Stomach (tissue), 9 donors: Measurements from ENCODE around the gene RIPOR1. TPM values are rescaled to one million over a fixed set of nuclear protein-coding genes. Genes with fewer than 3 reads are reported as not detected.
A peak's percentile ranks its signal among the peaks of the same experiment; 100 is the strongest.
"Not testable (repeated sequence)": the region's sequence is repeated elsewhere in the genome, so short reads cannot be mapped to it uniquely, and the experiment has no call there.

ENCODE experiments used
- DNase-seq, 2 donors: peaks; one replicate each; pipeline versions ENCODE4 v3.0.0 to v3.0.0-alpha.2; 2013 to 2019
- H3K27ac ChIP-seq, 5 donors: fragments of 200-600 bp in 4 of 5; sonication (generic) in 4 of 5; one replicate each; pipeline ENCODE4 v1.5.1; 2013 to 2019; ENCODE audit warnings: mild to moderate bottlenecking in 1 of 5, moderate library complexity in 1 of 5
- H3K27me3 ChIP-seq, 3 donors: fragments of 200-600 bp; sonication (generic); one replicate each; pipeline ENCODE4 v1.5.1; 2017 to 2019; ENCODE audit warnings: mixed run types in 1 of 3
- H3K36me3 ChIP-seq, 4 donors: fragments of 200-600 bp; sonication (generic); 1 replicate in 3 of 4; 2 replicates in 1 of 4; pipeline ENCODE4 v1.5.1; 2016 to 2019
- H3K4me1 ChIP-seq, 4 donors: fragments of 200-600 bp; sonication (generic); one replicate each; pipeline ENCODE4 v1.5.1; 2016 to 2019
- H3K4me3 ChIP-seq, 4 donors: fragments of 200-600 bp; sonication (generic) in 3 of 4; one replicate each; pipeline ENCODE4 v1.5.1; 2016 to 2019; ENCODE audit warnings: mild to moderate bottlenecking in 1 of 4
- H3K9me3 ChIP-seq, 4 donors: fragments of 200-600 bp; sonication (generic); one replicate each; pipeline ENCODE4 v1.5.1; 2016 to 2019
- EP300 ChIP-seq: sonication (generic); formaldehyde crosslinking; IDR thresholded peaks from one replicate; pipeline ENCODE4 v1.6.1; 2017; ENCODE audit warnings: antibody characterized with exemption
- POLR2A ChIP-seq, 4 donors: fragments of 450-650 bp; IDR thresholded peaks; one replicate each; pipeline ENCODE4 v1.6.1; 2016; ENCODE audit warnings: antibody characterized with exemption in 4 of 4, control low read depth in 2 of 4, mild to moderate bottlenecking in 1 of 4, moderate library complexity in 1 of 4
- POLR2AphosphoS5 ChIP-seq, 3 donors: sonication (generic); formaldehyde crosslinking; IDR thresholded peaks; one replicate each; pipeline ENCODE4 v1.6.1; 2016; ENCODE audit warnings: antibody characterized with exemption in 3 of 3
- WGBS, 5 donors: extraction: QIAGEN DNeasy Blood & Tissue Kit in 3 of 5; methylation state at CpG; one replicate each; pipeline versions ENCODE4 v1.1.5 to v1.1.7; 2013 to 2018; 5-methylcytosine and 5-hydroxymethylcytosine counted together
- intact Hi-C: fragments of 100-400 bp; cut with DNase I; formaldehyde crosslinking; loops from one replicate; pipeline ENCODE4 v1.15.1; 2023; ENCODE audit warnings: low total_unique reads
- polyA plus RNA-seq, 3 donors: library from polyadenylated mRNA; stranded (reverse); fragments of 200-250 nt; gene quantifications; one replicate each; pipeline ENCODE4 v1.2.3, GENCODE V29; 2013
- total RNA-seq, 5 donors: library from RNA; depleted of rRNA; stranded (reverse); fragments of >200 nt; gene quantifications; one replicate each; pipeline versions ENCODE4 v1.1.0 to v1.2.3, GENCODE V29; 2014 to 2016
- TF ChIP-seq, protein P1 (sequence below), 7 experiments: fragments of 450-650 bp in 4 of 7; fragments of 200-600 bp in 3 of 7; sonication (generic) in 3 of 7; IDR thresholded peaks; one replicate each; pipeline ENCODE4 v1.5.1; 2016 to 2019; ENCODE audit warnings: antibody characterized with exemption in 7 of 7, control low read depth in 2 of 7, mild to moderate bottlenecking in 1 of 7
- donor health status: healthy with polysubstance abuse.
- donor health status: Bipolar disorder and iron deficiency.
- donor health status: healthy.

The RIPOR1 gene
- total and polyA plus RNA-seq, 8 donors, result 17.2 to 159 (median 27.4) TPM

DNA sequence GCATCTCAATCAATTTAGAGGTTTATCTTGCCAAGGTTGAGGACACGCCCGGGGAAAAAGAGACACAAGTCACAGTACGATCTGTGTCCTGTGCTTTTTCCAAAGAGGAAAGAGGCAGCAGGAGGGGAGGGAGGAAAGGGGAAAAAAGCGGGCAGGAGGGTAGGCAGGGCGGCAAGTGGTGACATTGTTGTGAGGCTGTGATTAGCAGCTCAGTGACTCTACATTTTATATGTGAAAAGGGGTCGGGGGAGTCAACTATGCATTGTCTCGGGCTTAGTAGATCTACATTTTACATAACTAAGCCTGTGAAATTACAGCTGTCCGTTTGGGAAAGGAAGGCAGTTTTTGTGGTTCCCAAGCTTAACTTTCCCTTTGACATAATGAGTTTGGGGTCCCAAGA is 22.2 kb upstream of the RIPOR1 start:
- WGBS, 5 donors, result 56 to 72% (median 67%) methylated on average over 8 of the region's 8 CpGs
- intact Hi-C loops, result no loop called here
- H3K27ac ChIP-seq, result no peak overlapping the region
- DNase-seq, result no peak
- H3K4me3 ChIP-seq, result no peak overlapping the region
- no peaks in the 10 kb centered on the region for H3K36me3 ChIP-seq
- H3K27me3 ChIP-seq, result no peaks in the 10 kb centered on the region
- peaks cover 0 to 9% (median 0%) of the 10 kb centered on the region in 4 donors for H3K4me1 ChIP-seq
- TF ChIP-seq, protein P1, sequence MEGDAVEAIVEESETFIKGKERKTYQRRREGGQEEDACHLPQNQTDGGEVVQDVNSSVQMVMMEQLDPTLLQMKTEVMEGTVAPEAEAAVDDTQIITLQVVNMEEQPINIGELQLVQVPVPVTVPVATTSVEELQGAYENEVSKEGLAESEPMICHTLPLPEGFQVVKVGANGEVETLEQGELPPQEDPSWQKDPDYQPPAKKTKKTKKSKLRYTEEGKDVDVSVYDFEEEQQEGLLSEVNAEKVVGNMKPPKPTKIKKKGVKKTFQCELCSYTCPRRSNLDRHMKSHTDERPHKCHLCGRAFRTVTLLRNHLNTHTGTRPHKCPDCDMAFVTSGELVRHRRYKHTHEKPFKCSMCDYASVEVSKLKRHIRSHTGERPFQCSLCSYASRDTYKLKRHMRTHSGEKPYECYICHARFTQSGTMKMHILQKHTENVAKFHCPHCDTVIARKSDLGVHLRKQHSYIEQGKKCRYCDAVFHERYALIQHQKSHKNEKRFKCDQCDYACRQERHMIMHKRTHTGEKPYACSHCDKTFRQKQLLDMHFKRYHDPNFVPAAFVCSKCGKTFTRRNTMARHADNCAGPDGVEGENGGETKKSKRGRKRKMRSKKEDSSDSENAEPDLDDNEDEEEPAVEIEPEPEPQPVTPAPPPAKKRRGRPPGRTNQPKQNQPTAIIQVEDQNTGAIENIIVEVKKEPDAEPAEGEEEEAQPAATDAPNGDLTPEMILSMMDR (IDR thresholded peaks at IDR 0.05), result no peak
- TF ChIP-seq POLR2AphosphoS5 (IDR thresholded peaks at IDR 0.05) (no peak), EP300 (no peak), POLR2A (IDR thresholded peaks at IDR 0.05) (no peak)
- no peaks in the 10 kb centered on the region for H3K9me3 ChIP-seq

DNA sequence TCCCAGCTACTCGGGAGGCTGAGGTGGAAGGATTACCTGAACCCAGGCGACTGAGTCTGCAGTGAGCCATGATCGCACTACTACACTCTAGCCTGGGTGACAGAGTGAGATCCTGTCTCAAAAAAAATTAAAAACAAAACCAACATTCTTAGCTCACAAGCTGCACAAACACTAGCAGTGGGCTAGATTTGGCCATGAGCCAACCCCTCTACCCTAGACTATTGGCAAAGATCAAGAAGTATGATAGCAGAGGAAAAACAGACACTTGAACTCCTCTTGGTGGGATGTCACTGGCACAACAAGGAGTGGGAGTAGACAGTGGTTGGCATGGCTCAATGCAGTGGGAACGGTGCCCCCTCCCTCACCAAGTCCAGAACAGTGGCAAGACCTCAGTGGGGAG is 19.6 kb upstream of the RIPOR1 start:
- DNase-seq, result no peak
- TF ChIP-seq, protein P1 (IDR thresholded peaks at IDR 0.05), result no peak
- TF ChIP-seq POLR2A (IDR thresholded peaks at IDR 0.05) (no peak), POLR2AphosphoS5 (IDR thresholded peaks at IDR 0.05) (no peak), EP300 (no peak)
- no peaks in the 10 kb centered on the region for H3K9me3 ChIP-seq
- H3K27ac ChIP-seq, result no peak overlapping the region
- intact Hi-C loops, result no loop called here
- WGBS, 5 donors, result 83 to 90% (median 87%) methylated on average over 4 of the region's 4 CpGs
- no peak overlapping the region for H3K4me3 ChIP-seq
- H3K27me3 ChIP-seq, result no peaks in the 10 kb centered on the region
- H3K36me3 ChIP-seq, result no peaks in the 10 kb centered on the region
- H3K4me1 ChIP-seq, result peaks cover 0 to 13% (median 1%) of the 10 kb centered on the region in 4 donors

DNA sequence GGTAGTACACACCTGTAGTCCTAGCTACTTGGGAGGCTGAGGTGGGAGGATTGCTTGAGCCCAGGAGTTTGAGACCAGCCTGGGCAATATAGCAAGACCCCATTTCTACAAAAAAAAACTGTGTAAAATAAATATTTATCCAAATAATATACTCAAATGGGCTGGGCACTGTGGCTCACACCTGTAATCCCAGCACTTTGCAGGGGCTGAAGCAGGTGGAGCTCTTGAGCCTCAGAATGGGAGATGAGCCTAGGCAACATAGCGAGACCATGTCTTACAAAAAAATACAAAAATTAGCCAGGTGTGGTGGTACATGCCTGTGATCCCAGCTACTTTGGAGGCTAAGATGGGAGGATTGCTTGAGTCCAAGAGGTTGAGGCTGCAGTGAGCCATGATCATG is 14.7 kb upstream of the RIPOR1 start:
- H3K27ac ChIP-seq, DNase-seq, H3K9me3 ChIP-seq, H3K27me3 ChIP-seq, H3K36me3 ChIP-seq, intact Hi-C loops, H3K4me3 ChIP-seq: not testable (repeated sequence)
- WGBS, 5 donors, result 89 to 100% (median 92%) methylated on average over 1 of the region's 1 CpG
- H3K4me1 ChIP-seq, result peaks cover 0 to 12% (median 5%) of the 10 kb centered on the region in 4 donors

DNA sequence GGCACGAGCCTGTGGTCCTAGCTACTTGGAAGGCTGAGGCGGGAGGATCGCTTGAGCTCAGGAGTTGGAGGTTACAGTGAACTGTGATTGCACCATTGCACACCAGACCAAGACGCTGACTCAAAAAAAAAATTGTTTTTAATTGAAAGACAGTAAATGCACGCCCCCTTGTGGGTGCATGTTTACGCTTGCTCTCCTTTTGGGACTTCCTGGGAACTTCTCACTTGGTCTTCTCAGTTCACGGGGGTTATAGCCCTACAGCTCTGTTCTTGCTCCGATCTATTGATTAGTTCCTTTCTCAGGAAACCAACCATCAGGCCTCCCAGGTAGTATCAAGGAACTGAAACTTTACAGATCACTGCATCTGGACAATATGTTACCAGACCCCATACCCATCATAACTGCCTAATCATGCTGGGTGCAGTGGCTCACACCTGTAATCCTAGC is 14.2 kb upstream of the RIPOR1 start:
- Histone ChIP-seq H3K36me3 (no peaks in the 10 kb centered on the region), H3K27me3 (no peaks in the 10 kb centered on the region), H3K4me3 (no peak overlapping the region), H3K9me3 (no peaks in the 10 kb centered on the region), H3K27ac (no peak overlapping the region), H3K4me1 (peaks cover 0 to 12% (median 5%) of the 10 kb centered on the region in 4 donors)
- 7 to 17% (median 11%) methylated on average over 8 of the region's 8 CpGs for WGBS, 5 donors
- intact Hi-C loops, result no loop called here
- DNase-seq, result peak; percentile 86 to 92
- TF ChIP-seq POLR2AphosphoS5 (IDR thresholded peaks at IDR 0.05) (peak in 1 of 3 donors; percentile 36), POLR2A (IDR thresholded peaks at IDR 0.05) (no peak)
- TF ChIP-seq, protein P1 (IDR thresholded peaks at IDR 0.05), result peak in 5 of 7 experiments; percentile 42 to 67 (median 46)

DNA sequence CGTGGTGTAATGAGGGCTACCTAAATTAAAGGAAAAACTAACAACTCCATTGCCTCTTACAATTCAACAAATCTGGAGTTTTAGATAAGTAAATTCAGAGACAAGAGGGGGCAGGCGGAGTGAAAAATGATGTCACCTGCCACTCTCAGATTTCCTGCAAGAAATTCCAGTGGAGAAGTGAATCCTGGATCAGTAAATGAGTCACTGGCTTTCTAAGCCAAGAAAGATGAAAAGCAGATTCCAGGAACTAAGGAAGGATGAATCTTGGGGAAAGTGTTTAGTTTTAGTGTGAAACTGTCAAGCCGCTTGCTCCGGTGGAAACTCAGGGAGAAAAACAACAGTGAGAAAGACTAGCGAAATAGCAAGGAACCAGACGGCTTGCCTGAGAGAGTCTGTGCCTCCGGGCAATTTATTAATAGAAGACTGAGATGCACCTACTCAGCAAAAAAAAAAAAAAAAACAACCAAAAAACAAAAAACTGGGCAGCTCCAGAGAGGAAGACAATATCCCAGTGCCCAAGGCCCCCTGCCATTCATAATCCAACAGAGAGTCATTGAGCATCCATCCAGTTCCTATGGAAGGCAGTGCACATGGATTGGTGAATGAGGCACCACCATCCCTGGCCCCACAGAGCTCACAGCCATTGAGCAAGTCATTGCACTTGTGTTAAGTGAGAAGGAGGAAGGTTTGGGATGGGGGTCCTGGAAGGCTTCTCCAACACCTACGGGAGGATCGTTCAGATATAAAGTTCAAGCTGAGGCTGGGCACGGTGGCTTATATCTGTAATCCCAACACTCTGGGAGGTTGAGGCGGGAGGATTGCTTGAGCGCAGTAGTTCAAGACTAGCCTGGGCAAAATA is 12.1 kb upstream of the RIPOR1 start:
- no peak for DNase-seq
- Histone ChIP-seq H3K27me3 (no peaks in the 10 kb centered on the region), H3K9me3 (no peaks in the 10 kb centered on the region), H3K4me3 (no peak overlapping the region), H3K27ac (no peak overlapping the region), H3K4me1 (peaks cover 0 to 19% (median 9%) of the 10 kb centered on the region in 4 donors), H3K36me3 (no peaks in the 10 kb centered on the region)
- 82 to 90% (median 89%) methylated on average over 12 of the region's 12 CpGs for WGBS, 5 donors
- TF ChIP-seq EP300, result no peak
- no peak for TF ChIP-seq POLR2A (IDR thresholded peaks at IDR 0.05)
- TF ChIP-seq POLR2AphosphoS5 (IDR thresholded peaks at IDR 0.05), result no peak
- TF ChIP-seq, protein P1 (IDR thresholded peaks at IDR 0.05), result no peak
- intact Hi-C loops, result loop anchor here (5.0 kb wide), 1 partner anchor 126 kb away; no protein-coding TSS in a partner anchor
